HepG2 (cell line): Measurements from ENCODE around the gene CHPF. TPM values are rescaled to one million over a fixed set of nuclear protein-coding genes. Genes with fewer than 3 reads are reported as not detected.

Experiments
- ATAC-seq: fragments of 200-7000 bp; cut with Tn5 transposase; 3 replicates; pipeline ENCODE4 v1.9.1; 2020; ENCODE audit warnings: mild to moderate bottlenecking, moderate library complexity
- BruUV-seq: library from RNA; stranded (reverse); fragments of 400-500 nt; replicated peaks from 2 replicates; lab custom pipeline; 2021; lab: Mats Ljungman, UMichigan
- CTCF ChIA-PET: fragments of 300-600 bp; formaldehyde crosslinking; extraction: SDS; loops from one replicate; lab custom pipeline; 2021; ENCODE audit warnings: low total read pairs, inconsistent platforms, low intra/inter-chr PET ratio; lab: Yijun Ruan, JAX
- POLR2A ChIA-PET: fragments of 350-600 bp; sonication (Branson Sonifier 250); formaldehyde crosslinking; loops from one replicate; lab custom pipeline; 2020; ENCODE audit warnings: antibody characterized with exemption, inconsistent platforms; lab: Yijun Ruan, JAX
- DNase-seq: peaks from one replicate; pipeline ENCODE4 v3.0.0-alpha.2; 2015; ENCODE audit warnings: low spot score
- FAIRE-seq: peaks from 3 replicates; lab custom pipeline; 2011; peaks lifted over from hg19 to GRCh38; lab: Jason Lieb, UNC
- H2AFZ ChIP-seq: one replicate; pipeline ENCODE4 v1.6.1; 2011; ENCODE audit warnings: low read length, inconsistent platforms
- H3K27ac ChIP-seq: fragments of 300-600 bp; 3 replicates; pipeline ENCODE4 v1.8.0; 2011; ENCODE audit warnings: mixed run types, mild to moderate bottlenecking, mixed read lengths, low read length, inconsistent platforms; ENCODE audit not compliant: insufficient read depth; ENCODE audit errors: extremely low read length
- H3K27me3 ChIP-seq, 2 experiments: fragments of 200-600 bp in 1 of 2; 2 replicates in 1 of 2; 3 replicates in 1 of 2; pipeline versions ENCODE4 v1.6.0 to v1.8.0; 2011; ENCODE audit warnings: low read length in 2 of 2, mild to moderate bottlenecking in 2 of 2, moderate library complexity in 2 of 2, inconsistent platforms in 1 of 2; ENCODE audit not compliant: insufficient read depth in 2 of 2, control insufficient read depth in 1 of 2
- H3K36me3 ChIP-seq, 2 experiments: fragments of 200-600 bp in 1 of 2; replicated peaks in 1 of 2; 2 replicates in 1 of 2; 3 replicates in 1 of 2; pipeline versions ENCODE4 v1.5.1 to v1.8.0; 2011; ENCODE audit warnings: low read length in 2 of 2, inconsistent platforms in 1 of 2; ENCODE audit not compliant: insufficient read depth in 2 of 2, control insufficient read depth in 1 of 2
- H3K4me1 ChIP-seq: 2 replicates; pipeline ENCODE4 v1.5.1; 2012; ENCODE audit warnings: low read length, inconsistent platforms; ENCODE audit not compliant: insufficient read depth
- H3K4me2 ChIP-seq: 2 replicates; pipeline ENCODE4 v1.6.0; 2011; ENCODE audit warnings: low read depth, low read length, inconsistent platforms
- H3K4me3 ChIP-seq, 3 experiments: fragments of 200-600 bp in 1 of 3; sonication (generic), shearing (Covaris generic) in 1 of 3; replicated peaks in 1 of 3; 2 replicates each; pipeline ENCODE4 v1.5.1; 2011 to 2016; ENCODE audit warnings: low read length in 3 of 3, inconsistent platforms in 2 of 3, low read depth in 2 of 3, mild to moderate bottlenecking in 2 of 3, control low read depth in 1 of 3, mixed read lengths in 1 of 3; ENCODE audit not compliant: insufficient read depth in 1 of 3
- H3K79me2 ChIP-seq: one replicate; pipeline ENCODE4 v1.6.1; 2011; ENCODE audit warnings: low read length, inconsistent platforms; ENCODE audit not compliant: insufficient read depth
- H3K9ac ChIP-seq: 2 replicates; pipeline ENCODE4 v1.6.0; 2011; ENCODE audit warnings: mild to moderate bottlenecking, low read depth, low read length, inconsistent platforms; ENCODE audit not compliant: insufficient read depth
- H3K9me3 ChIP-seq: 2 replicates; pipeline ENCODE4 v1.5.1; 2012; ENCODE audit warnings: mild to moderate bottlenecking, low read length
- H4K20me1 ChIP-seq: 2 replicates; pipeline ENCODE4 v1.6.0; 2011; ENCODE audit warnings: inconsistent platforms, mild to moderate bottlenecking, low read length, moderate library complexity; ENCODE audit not compliant: insufficient read depth
- BORCS8-MEF2B ChIP-seq: sonication (generic); formaldehyde crosslinking; IDR thresholded peaks from 2 replicates; pipeline ENCODE4 v1.8.0; 2022; ENCODE audit warnings: mild to moderate bottlenecking, missing genetic modification reagents
- CC2D1A ChIP-seq: sonication (generic); formaldehyde crosslinking; IDR thresholded peaks from 2 replicates; pipeline ENCODE4 v1.8.1; 2023; ENCODE audit warnings: mild to moderate bottlenecking, missing genetic modification reagents
- CEBPB ChIP-seq: IDR thresholded peaks from 2 replicates; pipeline ENCODE4 v1.6.1; 2011; ENCODE audit warnings: low read depth, low read length, improper control_type of control experiment, borderline replicate concordance
- FIP1L1 ChIP-seq: fragments of 200-400 bp; formaldehyde crosslinking; IDR thresholded peaks from 2 replicates; pipeline ENCODE4 v1.6.1; 2018; ENCODE audit warnings: low read depth, mild to moderate bottlenecking, low read length, moderate library complexity, borderline replicate concordance; ENCODE audit not compliant: insufficient read depth
- NBN ChIP-seq: fragments of 450-650 bp; conservative IDR thresholded peaks from 2 replicates; pipeline ENCODE4 v1.6.1; 2017
- PHF20 ChIP-seq: sonication (generic); formaldehyde crosslinking; IDR thresholded peaks from 2 replicates; pipeline ENCODE4 v1.5.0; 2020; ENCODE audit warnings: mild to moderate bottlenecking, missing genetic modification reagents
- TP53 ChIP-seq: sonication (generic); formaldehyde crosslinking; conservative IDR thresholded peaks from 2 replicates; pipeline ENCODE4 v1.4.0; 2020; ENCODE audit warnings: missing genetic modification reagents
- TSC22D2 ChIP-seq: sonication (generic); formaldehyde crosslinking; IDR thresholded peaks from 2 replicates; pipeline ENCODE4 v1.5.1; 2020; ENCODE audit warnings: missing genetic modification reagents, mild to moderate bottlenecking, borderline replicate concordance
- ZMYM3 ChIP-seq: sonication (generic); formaldehyde crosslinking; IDR thresholded peaks from 2 replicates; pipeline ENCODE4 v1.5.1; 2020; ENCODE audit warnings: mild to moderate bottlenecking, missing genetic modification reagents
- ZNF282 ChIP-seq: fragments of 450-650 bp; IDR thresholded peaks from 2 replicates; pipeline ENCODE4 v1.6.1; 2018; ENCODE audit not compliant: partially characterized antibody
- ZNF382 ChIP-seq: sonication (generic); formaldehyde crosslinking; IDR thresholded peaks from 2 replicates; pipeline ENCODE4 v1.5.0; 2020; ENCODE audit warnings: missing genetic modification reagents, mild to moderate bottlenecking, borderline replicate concordance
- ZNF569 ChIP-seq: sonication (generic); formaldehyde crosslinking; IDR thresholded peaks from 2 replicates; pipeline ENCODE4 v1.5.0; 2020; ENCODE audit warnings: mild to moderate bottlenecking, missing genetic modification reagents, moderate library complexity, borderline replicate concordance
- ZNF670 ChIP-seq: sonication (generic); formaldehyde crosslinking; IDR thresholded peaks from 2 replicates; pipeline ENCODE4 v1.8.0; 2022; ENCODE audit warnings: mild to moderate bottlenecking, missing genetic modification reagents, borderline replicate concordance
- ZNF773 ChIP-seq: sonication (generic); formaldehyde crosslinking; IDR thresholded peaks from 2 replicates; pipeline ENCODE4 v1.4.0; 2020; ENCODE audit warnings: missing genetic modification reagents, borderline replicate concordance
- WGBS: methylation state at CpG from one replicate; pipeline ENCODE4 v1.1.6; 2017; ENCODE audit warnings: low lambda C conversion rate; 5-methylcytosine and 5-hydroxymethylcytosine counted together
- in situ Hi-C: cut with HindIII; loops from 2 replicates; pipeline ENCODE4 v1.10.0; 2017; ENCODE audit warnings: low pct_unique_long_range_greater_than_20kb; ENCODE audit not compliant: extremely low pct_ligation_motif_present
- intact Hi-C: fragments of 100-400 bp; cut with micrococcal nuclease; formaldehyde crosslinking; loops from one replicate; pipeline ENCODE4 v1.10.0; 2022; ENCODE audit not compliant: unreplicated experiment
- polyA plus RNA-seq, 8 experiments: library from polyadenylated mRNA; depleted of rRNA in 3 of 8; stranded (reverse) in 7 of 8; unstranded in 1 of 8; fragments of >200 nt; fragmentation: Illumina TruSeq in 4 of 8; extraction: Trizol in 4 of 8; gene quantifications; 2 replicates each; pipeline versions ENCODE4 v1.2.1 to v1.2.3, GENCODE V29; 2011 to 2016; ENCODE audit warnings: low read depth in 4 of 8, missing spikeins in 1 of 8, mixed read lengths in 1 of 8; ENCODE audit not compliant: insufficient read depth in 1 of 8
- total RNA-seq, 5 experiments: library from RNA; depleted of rRNA; stranded (reverse); fragments of >200 nt; fragmentation: Illumina TruSeq; extraction: Trizol; gene quantifications; 2 replicates each; pipeline ENCODE4 v1.2.3, GENCODE V29; 2016; ENCODE audit warnings: low read depth in 1 of 5
- TF ChIP-seq, protein P1 (sequence below): sonication (generic); formaldehyde crosslinking; IDR thresholded peaks from 2 replicates; pipeline ENCODE4 v1.5.0; 2020; ENCODE audit warnings: mild to moderate bottlenecking, missing genetic modification reagents, moderate library complexity
- TF ChIP-seq, protein P2 (sequence below): sonication (generic); formaldehyde crosslinking; IDR thresholded peaks from 2 replicates; pipeline ENCODE4 v1.5.1; 2020; ENCODE audit warnings: mild to moderate bottlenecking, missing genetic modification reagents, moderate library complexity
- TF ChIP-seq, protein P3 (sequence below): sonication (generic); formaldehyde crosslinking; IDR thresholded peaks from 2 replicates; pipeline ENCODE4 v1.5.0; 2020; ENCODE audit warnings: mild to moderate bottlenecking, missing genetic modification reagents

The CHPF gene
- total and polyA plus RNA-seq, 2 of the 13 experiments (the other 11 are each of a cell fraction or from before 2014, with no cell fraction given), result 79.6 to 111 TPM

DNA sequence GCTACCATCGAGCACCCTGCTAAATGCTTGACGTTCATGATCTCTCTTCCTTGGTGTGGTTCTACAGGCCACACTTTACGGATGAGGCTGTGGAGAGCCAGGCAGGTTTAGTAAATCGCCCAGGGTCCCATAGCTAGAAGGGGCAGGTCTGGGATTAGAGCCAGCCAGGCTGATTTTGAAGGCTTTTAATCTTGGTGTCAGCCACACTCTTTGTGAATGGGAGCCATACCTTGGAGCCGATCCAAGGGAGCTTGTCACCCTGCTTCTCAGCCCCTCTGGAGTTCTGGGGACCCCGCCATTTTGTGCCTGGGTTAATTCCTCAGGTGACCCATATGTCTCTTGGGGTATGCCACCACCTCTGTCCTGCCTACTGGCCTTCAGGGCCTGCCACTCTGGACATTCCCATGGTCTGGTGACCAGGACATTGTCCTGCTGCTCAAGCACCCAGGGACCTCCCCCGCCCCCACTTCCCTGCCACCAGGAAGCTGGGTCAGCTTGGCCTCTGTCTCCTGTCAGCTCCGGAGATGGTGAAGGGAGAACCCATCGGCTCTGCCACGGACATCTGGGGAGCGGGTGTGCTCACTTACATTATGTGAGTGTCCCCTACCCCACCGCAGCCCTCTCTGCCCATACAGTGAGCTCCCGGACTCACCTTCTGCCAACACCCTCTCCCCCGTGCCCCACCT lies 52.2 kb downstream of the CHPF start:
- WGBS, result 4% methylated on average over 13 of the region's 14 CpGs
- FAIRE-seq (no peak), DNase-seq (no peak), ATAC-seq (no peak)
- H4K20me1 ChIP-seq, result no peaks in the 10 kb centered on the region
- ChIA-PET POLR2A (no interaction called here), CTCF (interaction anchor here (1.8 kb wide), 1 partner anchor 38 kb away, joined by 4 read pairs; no protein-coding TSS in a partner anchor)
- H3K79me2 ChIP-seq, result no peaks in the 10 kb centered on the region
- intact Hi-C loops (no loop called here), in situ Hi-C loops (loop anchor here (5.0 kb wide), 1 partner anchor 41 kb away; no protein-coding TSS in a partner anchor)
- no peak overlapping the region for H2AFZ ChIP-seq
- no peak for TF ChIP-seq FIP1L1
- TF ChIP-seq ZNF382 (CRISPR knock-in tag), result no peak
- no peak for TF ChIP-seq CEBPB
- TF ChIP-seq PHF20 (CRISPR knock-in tag), result no peak
- TF ChIP-seq, protein P1, sequence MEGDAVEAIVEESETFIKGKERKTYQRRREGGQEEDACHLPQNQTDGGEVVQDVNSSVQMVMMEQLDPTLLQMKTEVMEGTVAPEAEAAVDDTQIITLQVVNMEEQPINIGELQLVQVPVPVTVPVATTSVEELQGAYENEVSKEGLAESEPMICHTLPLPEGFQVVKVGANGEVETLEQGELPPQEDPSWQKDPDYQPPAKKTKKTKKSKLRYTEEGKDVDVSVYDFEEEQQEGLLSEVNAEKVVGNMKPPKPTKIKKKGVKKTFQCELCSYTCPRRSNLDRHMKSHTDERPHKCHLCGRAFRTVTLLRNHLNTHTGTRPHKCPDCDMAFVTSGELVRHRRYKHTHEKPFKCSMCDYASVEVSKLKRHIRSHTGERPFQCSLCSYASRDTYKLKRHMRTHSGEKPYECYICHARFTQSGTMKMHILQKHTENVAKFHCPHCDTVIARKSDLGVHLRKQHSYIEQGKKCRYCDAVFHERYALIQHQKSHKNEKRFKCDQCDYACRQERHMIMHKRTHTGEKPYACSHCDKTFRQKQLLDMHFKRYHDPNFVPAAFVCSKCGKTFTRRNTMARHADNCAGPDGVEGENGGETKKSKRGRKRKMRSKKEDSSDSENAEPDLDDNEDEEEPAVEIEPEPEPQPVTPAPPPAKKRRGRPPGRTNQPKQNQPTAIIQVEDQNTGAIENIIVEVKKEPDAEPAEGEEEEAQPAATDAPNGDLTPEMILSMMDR (CRISPR knock-in tag), result no peak
- TF ChIP-seq ZNF773 (CRISPR knock-in tag), result no peak
- TF ChIP-seq ZNF569, result no peak
- TF ChIP-seq, protein P2, sequence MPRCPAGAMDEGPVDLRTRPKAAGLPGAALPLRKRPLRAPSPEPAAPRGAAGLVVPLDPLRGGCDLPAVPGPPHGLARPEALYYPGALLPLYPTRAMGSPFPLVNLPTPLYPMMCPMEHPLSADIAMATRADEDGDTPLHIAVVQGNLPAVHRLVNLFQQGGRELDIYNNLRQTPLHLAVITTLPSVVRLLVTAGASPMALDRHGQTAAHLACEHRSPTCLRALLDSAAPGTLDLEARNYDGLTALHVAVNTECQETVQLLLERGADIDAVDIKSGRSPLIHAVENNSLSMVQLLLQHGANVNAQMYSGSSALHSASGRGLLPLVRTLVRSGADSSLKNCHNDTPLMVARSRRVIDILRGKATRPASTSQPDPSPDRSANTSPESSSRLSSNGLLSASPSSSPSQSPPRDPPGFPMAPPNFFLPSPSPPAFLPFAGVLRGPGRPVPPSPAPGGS (CRISPR knock-in tag), result no peak
- TF ChIP-seq, protein P3, sequence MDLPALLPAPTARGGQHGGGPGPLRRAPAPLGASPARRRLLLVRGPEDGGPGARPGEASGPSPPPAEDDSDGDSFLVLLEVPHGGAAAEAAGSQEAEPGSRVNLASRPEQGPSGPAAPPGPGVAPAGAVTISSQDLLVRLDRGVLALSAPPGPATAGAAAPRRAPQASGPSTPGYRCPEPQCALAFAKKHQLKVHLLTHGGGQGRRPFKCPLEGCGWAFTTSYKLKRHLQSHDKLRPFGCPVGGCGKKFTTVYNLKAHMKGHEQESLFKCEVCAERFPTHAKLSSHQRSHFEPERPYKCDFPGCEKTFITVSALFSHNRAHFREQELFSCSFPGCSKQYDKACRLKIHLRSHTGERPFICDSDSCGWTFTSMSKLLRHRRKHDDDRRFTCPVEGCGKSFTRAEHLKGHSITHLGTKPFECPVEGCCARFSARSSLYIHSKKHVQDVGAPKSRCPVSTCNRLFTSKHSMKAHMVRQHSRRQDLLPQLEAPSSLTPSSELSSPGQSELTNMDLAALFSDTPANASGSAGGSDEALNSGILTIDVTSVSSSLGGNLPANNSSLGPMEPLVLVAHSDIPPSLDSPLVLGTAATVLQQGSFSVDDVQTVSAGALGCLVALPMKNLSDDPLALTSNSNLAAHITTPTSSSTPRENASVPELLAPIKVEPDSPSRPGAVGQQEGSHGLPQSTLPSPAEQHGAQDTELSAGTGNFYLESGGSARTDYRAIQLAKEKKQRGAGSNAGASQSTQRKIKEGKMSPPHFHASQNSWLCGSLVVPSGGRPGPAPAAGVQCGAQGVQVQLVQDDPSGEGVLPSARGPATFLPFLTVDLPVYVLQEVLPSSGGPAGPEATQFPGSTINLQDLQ (CRISPR knock-in tag), result no peak
- no peak for TF ChIP-seq ZMYM3 (CRISPR knock-in tag)
- no peak for TF ChIP-seq ZNF670
- TF ChIP-seq TP53 (CRISPR knock-in tag), result no peak
- no peak for TF ChIP-seq NBN
- no peak for TF ChIP-seq CC2D1A (CRISPR knock-in tag)
- no peak for TF ChIP-seq BORCS8-MEF2B (CRISPR knock-in tag)
- TF ChIP-seq TSC22D2 (CRISPR knock-in tag), result no peak
- no peak for TF ChIP-seq ZNF282
- peaks cover 14% of the 10 kb centered on the region for H3K4me1 ChIP-seq
- H3K4me2 ChIP-seq, result no peak overlapping the region
- H3K9ac ChIP-seq, result no peak overlapping the region
- H3K4me3 ChIP-seq, result no peak overlapping the region
- no peak overlapping the region for H3K27ac ChIP-seq
- H3K9me3 ChIP-seq, result no peaks in the 10 kb centered on the region
- no TSS peak for BruUV-seq
- no peaks in the 10 kb centered on the region for H3K36me3 ChIP-seq
- peaks cover 37 to 99% of the 10 kb centered on the region in 2 experiments; a peak in 4 of 5 replicates for H3K27me3 ChIP-seq
